HG02759 (cell line): Measurements from ENCODE around the gene JADE3.

Experiments
- ATAC-seq: cut with Tn5 transposase; IDR thresholded peaks from one replicate; pipeline ENCODE4 v1.9.1; 2021; ENCODE audit warnings: mild to moderate bottlenecking, moderate library complexity; ENCODE audit not compliant: unreplicated experiment

JADE3 gene

DNA sequence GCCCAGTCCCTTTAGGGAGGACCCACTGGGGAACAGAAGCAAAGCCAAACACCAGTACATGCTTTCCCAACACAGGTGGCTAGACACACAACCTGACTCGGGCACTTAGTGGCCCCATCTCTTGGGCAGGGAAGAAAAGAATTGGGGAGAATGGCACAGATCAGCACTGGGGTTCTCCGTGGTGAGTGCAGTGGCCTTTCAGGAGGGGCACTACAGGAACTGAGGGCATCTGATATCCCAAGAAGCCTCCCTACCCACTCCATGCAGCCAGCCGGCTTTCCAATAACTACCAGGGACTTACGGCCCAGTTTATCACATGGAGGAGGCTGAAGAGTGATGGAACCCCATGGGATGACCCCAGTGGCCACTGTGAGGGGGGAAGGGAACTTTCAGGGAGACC is 189.0 kb downstream of the JADE3 start:
- ATAC-seq: no peak
